ENCODE data around the gene ZCCHC7.
"Not testable (repeated sequence)": the region's sequence is repeated elsewhere in the genome, so short reads cannot be mapped to it uniquely, and the experiment has no call there.

The ZCCHC7 gene

GRCh38 chr9:37155601-37156000, 35.2 kb downstream of the ZCCHC7 start:
- Histone ChIP-seq H3K9me3 (ENCODE audit: control insufficient read depth, low read length) (no peaks in the 10 kb centered on the region), H3K9ac (ENCODE audit: low read length) (no peak overlapping the region), H3K36me3 (ENCODE audit: control insufficient read depth, insufficient read depth, low read length, severe bottlenecking) (peaks cover 29% of the 10 kb centered on the region), H3K27me3 (replicated peaks; ENCODE audit: control insufficient read depth, insufficient read depth, low read length) (no peaks in the 10 kb centered on the region), H3K4me3 (ENCODE audit: low read length) (no peak overlapping the region), H3K4me1 (ENCODE audit: control insufficient read depth, insufficient read depth, low read length) (no peaks in the 10 kb centered on the region)
- no peak for DNase-seq (ENCODE audit: low read depth)

- H3K9me3 ChIP-seq (ENCODE audit: control insufficient read depth, low read length), result no peaks in the 10 kb centered on the region
- DNase-seq (ENCODE audit: low read depth), result no peak
- H3K4me3 ChIP-seq (ENCODE audit: low read length), result no peak overlapping the region
- no peaks in the 10 kb centered on the region for H3K27me3 ChIP-seq (replicated peaks; ENCODE audit: control insufficient read depth, insufficient read depth, low read length)
- H3K9ac ChIP-seq (ENCODE audit: low read length), result no peak overlapping the region
- no peaks in the 10 kb centered on the region for H3K4me1 ChIP-seq (ENCODE audit: control insufficient read depth, insufficient read depth, low read length)
- peaks cover 28% of the 10 kb centered on the region for H3K36me3 ChIP-seq (ENCODE audit: control insufficient read depth, insufficient read depth, low read length, severe bottlenecking)
Observed at GRCh38 chr9:37156205-37156604, 35.8 kb downstream of the ZCCHC7 start.

GRCh38 chr9:37156781-37157356, 36.5 kb downstream of the ZCCHC7 start:
- Histone ChIP-seq H3K36me3 (ENCODE audit: control insufficient read depth, insufficient read depth, low read length, severe bottlenecking) (peaks cover 33% of the 10 kb centered on the region), H3K9me3 (ENCODE audit: control insufficient read depth, low read length) (no peaks in the 10 kb centered on the region), H3K27me3 (replicated peaks; ENCODE audit: control insufficient read depth, insufficient read depth, low read length) (no peaks in the 10 kb centered on the region), H3K9ac (ENCODE audit: low read length) (no peak overlapping the region), H3K4me1 (ENCODE audit: control insufficient read depth, insufficient read depth, low read length) (no peaks in the 10 kb centered on the region), H3K4me3 (ENCODE audit: low read length) (no peak overlapping the region)
- DNase-seq (ENCODE audit: low read depth), result no peak

- no peaks in the 10 kb centered on the region for H3K4me1 ChIP-seq (ENCODE audit: control insufficient read depth, insufficient read depth, low read length)
- no peak overlapping the region for H3K4me3 ChIP-seq (ENCODE audit: low read length)
- H3K9me3 ChIP-seq (ENCODE audit: control insufficient read depth, low read length), result no peaks in the 10 kb centered on the region
- H3K9ac ChIP-seq (ENCODE audit: low read length), result no peak overlapping the region
- DNase-seq (ENCODE audit: low read depth), result no peak
- no peaks in the 10 kb centered on the region for H3K27me3 ChIP-seq (replicated peaks; ENCODE audit: control insufficient read depth, insufficient read depth, low read length)
- peaks cover 41% of the 10 kb centered on the region for H3K36me3 ChIP-seq (ENCODE audit: control insufficient read depth, insufficient read depth, low read length, severe bottlenecking)
Observed at GRCh38 chr9:37157726-37158377, 37.5 kb downstream of the ZCCHC7 start.

GRCh38 chr9:37163299-37163698, 42.9 kb downstream of the ZCCHC7 start:
- H3K4me1 ChIP-seq (ENCODE audit: control insufficient read depth, insufficient read depth, low read length), result no peaks in the 10 kb centered on the region
- H3K4me3 ChIP-seq (ENCODE audit: low read length), result no peak overlapping the region
- H3K27me3 ChIP-seq (replicated peaks; ENCODE audit: control insufficient read depth, insufficient read depth, low read length), result no peaks in the 10 kb centered on the region
- no peak for DNase-seq (ENCODE audit: low read depth)
- no peaks in the 10 kb centered on the region for H3K9me3 ChIP-seq (ENCODE audit: control insufficient read depth, low read length)
- H3K9ac ChIP-seq (ENCODE audit: low read length), result no peak overlapping the region
- peaks cover 24% of the 10 kb centered on the region for H3K36me3 ChIP-seq (ENCODE audit: control insufficient read depth, insufficient read depth, low read length, severe bottlenecking)

GRCh38 chr9:37164335-37164734, 44.0 kb downstream of the ZCCHC7 start:
- H3K36me3 ChIP-seq (ENCODE audit: control insufficient read depth, insufficient read depth, low read length, severe bottlenecking), result peaks cover 23% of the 10 kb centered on the region
- not testable (repeated sequence) for H3K4me1 ChIP-seq (ENCODE audit: control insufficient read depth, insufficient read depth, low read length); H3K27me3 ChIP-seq (replicated peaks; ENCODE audit: control insufficient read depth, insufficient read depth, low read length); H3K9ac ChIP-seq (ENCODE audit: low read length); H3K4me3 ChIP-seq (ENCODE audit: low read length); DNase-seq (ENCODE audit: low read depth); H3K9me3 ChIP-seq (ENCODE audit: control insufficient read depth, low read length)

GRCh38 chr9:37165644-37166043, 45.3 kb downstream of the ZCCHC7 start:
- H3K4me3 ChIP-seq (ENCODE audit: low read length), result no peak overlapping the region
- H3K9me3 ChIP-seq (ENCODE audit: control insufficient read depth, low read length), result no peaks in the 10 kb centered on the region
- H3K36me3 ChIP-seq (ENCODE audit: control insufficient read depth, insufficient read depth, low read length, severe bottlenecking), result peaks cover 12% of the 10 kb centered on the region
- H3K4me1 ChIP-seq (ENCODE audit: control insufficient read depth, insufficient read depth, low read length), result no peaks in the 10 kb centered on the region
- H3K9ac ChIP-seq (ENCODE audit: low read length), result no peak overlapping the region
- no peaks in the 10 kb centered on the region for H3K27me3 ChIP-seq (replicated peaks; ENCODE audit: control insufficient read depth, insufficient read depth, low read length)
- no peak for DNase-seq (ENCODE audit: low read depth)

GRCh38 chr9:37167456-37168047, 47.2 kb downstream of the ZCCHC7 start:
- Histone ChIP-seq H3K36me3 (ENCODE audit: control insufficient read depth, insufficient read depth, low read length, severe bottlenecking) (peaks cover 2% of the 10 kb centered on the region), H3K9ac (ENCODE audit: low read length) (no peak overlapping the region), H3K4me3 (ENCODE audit: low read length) (no peak overlapping the region), H3K27me3 (replicated peaks; ENCODE audit: control insufficient read depth, insufficient read depth, low read length) (no peaks in the 10 kb centered on the region), H3K4me1 (ENCODE audit: control insufficient read depth, insufficient read depth, low read length) (no peaks in the 10 kb centered on the region), H3K9me3 (ENCODE audit: control insufficient read depth, low read length) (no peaks in the 10 kb centered on the region)
- no peak for DNase-seq (ENCODE audit: low read depth)

- peaks cover 3% of the 10 kb centered on the region for H3K36me3 ChIP-seq (ENCODE audit: control insufficient read depth, insufficient read depth, low read length, severe bottlenecking)
- no peak overlapping the region for H3K4me3 ChIP-seq (ENCODE audit: low read length)
- peaks cover 6% of the 10 kb centered on the region for H3K4me1 ChIP-seq (ENCODE audit: control insufficient read depth, insufficient read depth, low read length)
- H3K9ac ChIP-seq (ENCODE audit: low read length), result no peak overlapping the region
- H3K27me3 ChIP-seq (replicated peaks; ENCODE audit: control insufficient read depth, insufficient read depth, low read length), result no peaks in the 10 kb centered on the region
- no peak for DNase-seq (ENCODE audit: low read depth)
- H3K9me3 ChIP-seq (ENCODE audit: control insufficient read depth, low read length), result no peaks in the 10 kb centered on the region
Observed at GRCh38 chr9:37172557-37172956, 52.2 kb downstream of the ZCCHC7 start.

GRCh38 chr9:37174247-37174646, 53.9 kb downstream of the ZCCHC7 start:
- peak; percentile 60 for DNase-seq (ENCODE audit: low read depth)
- Histone ChIP-seq H3K4me3 (ENCODE audit: low read length) (no peak overlapping the region), H3K36me3 (ENCODE audit: control insufficient read depth, insufficient read depth, low read length, severe bottlenecking) (peaks cover 3% of the 10 kb centered on the region), H3K9ac (ENCODE audit: low read length) (no peak overlapping the region), H3K4me1 (ENCODE audit: control insufficient read depth, insufficient read depth, low read length) (peaks cover 6% of the 10 kb centered on the region), H3K9me3 (ENCODE audit: control insufficient read depth, low read length) (no peaks in the 10 kb centered on the region), H3K27me3 (replicated peaks; ENCODE audit: control insufficient read depth, insufficient read depth, low read length) (no peaks in the 10 kb centered on the region)

GRCh38 chr9:37178742-37179141, 58.4 kb downstream of the ZCCHC7 start:
- Histone ChIP-seq H3K36me3 (ENCODE audit: control insufficient read depth, insufficient read depth, low read length, severe bottlenecking) (peaks cover 3% of the 10 kb centered on the region), H3K9ac (ENCODE audit: low read length) (no peak overlapping the region), H3K4me1 (ENCODE audit: control insufficient read depth, insufficient read depth, low read length) (peaks cover 6% of the 10 kb centered on the region), H3K4me3 (ENCODE audit: low read length) (no peak overlapping the region), H3K9me3 (ENCODE audit: control insufficient read depth, low read length) (no peaks in the 10 kb centered on the region), H3K27me3 (replicated peaks; ENCODE audit: control insufficient read depth, insufficient read depth, low read length) (no peaks in the 10 kb centered on the region)
- no peak for DNase-seq (ENCODE audit: low read depth)

All from adipocyte (in vitro differentiated cells).